ENCODE results near the gene SPATS2L.

The SPATS2L gene

DNA sequence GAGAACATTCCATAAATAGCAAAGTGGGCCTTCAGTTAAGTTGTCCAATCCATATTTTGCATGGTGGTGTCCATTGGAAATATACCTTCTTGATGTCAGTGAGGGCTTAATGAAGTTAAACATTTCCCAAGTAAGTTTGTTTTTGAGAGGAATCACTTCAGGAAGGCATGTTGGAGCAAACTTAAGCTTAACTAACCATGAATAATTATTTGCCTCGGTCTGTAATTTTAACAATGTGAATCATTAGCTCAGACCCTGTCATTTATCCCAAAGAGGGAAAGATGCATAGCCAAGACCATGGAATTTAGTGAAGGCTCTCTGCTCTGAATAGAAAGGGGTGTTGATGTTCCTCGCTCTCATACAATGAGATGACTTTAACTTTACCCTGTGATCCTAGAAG is 47.4 kb downstream of the SPATS2L start:
- no peak overlapping the region for H3K4me3 Mint-ChIP-seq

DNA sequence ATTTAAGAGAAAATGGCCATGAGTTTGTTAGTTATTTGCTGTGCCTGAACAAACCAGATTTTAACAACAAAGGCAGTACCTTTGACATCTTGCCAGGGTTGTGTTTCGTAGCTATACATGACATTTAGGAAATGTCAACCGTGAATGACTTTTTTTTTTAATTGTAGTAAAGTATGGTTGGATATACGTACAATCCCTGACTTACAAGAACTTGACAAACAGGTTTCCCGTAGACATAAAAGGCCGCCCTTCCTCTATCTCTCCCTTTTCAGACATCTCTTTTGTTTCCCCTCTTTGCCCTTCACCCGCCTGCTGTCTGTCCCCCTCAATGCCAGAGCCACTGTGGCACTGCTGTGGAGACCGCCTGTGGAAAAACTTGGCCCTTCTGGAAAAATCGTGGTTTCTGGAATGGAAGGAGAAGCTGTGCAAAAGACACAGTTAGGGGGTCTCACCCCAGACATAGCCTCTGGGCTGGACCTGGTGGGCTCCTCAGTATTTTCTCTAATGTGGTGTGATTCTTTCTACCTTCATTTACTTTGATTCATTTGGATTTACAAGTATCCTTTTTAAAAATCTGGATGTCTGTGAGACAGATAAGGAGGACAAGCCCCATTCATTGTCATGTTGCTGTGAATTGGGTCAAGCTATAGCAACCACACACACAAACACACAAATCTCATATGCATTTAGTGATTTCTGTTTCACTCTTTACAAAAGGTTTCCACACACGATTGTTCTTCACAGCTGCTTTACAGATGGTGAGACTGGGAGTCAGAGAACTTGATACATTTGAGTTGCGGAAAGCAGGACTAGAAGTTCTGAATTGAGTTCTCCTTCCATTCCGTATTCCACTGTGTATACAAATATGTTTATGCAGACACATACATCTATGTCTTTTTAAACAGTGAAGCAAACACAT is 48.6 kb downstream of the SPATS2L start:
- H3K27ac Mint-ChIP-seq, result no peak overlapping the region
- no peaks in the 10 kb centered on the region for H3K36me3 Mint-ChIP-seq (ENCODE audit: low read depth)
- H3K4me1 Mint-ChIP-seq (ENCODE audit: low read depth), result no peaks in the 10 kb centered on the region
- no peaks in the 10 kb centered on the region for H3K27me3 Mint-ChIP-seq
- intact Hi-C loops (cut with micrococcal nuclease), result no loop called here
- no peaks in the 10 kb centered on the region for H3K9me3 Mint-ChIP-seq
- H3K4me3 Mint-ChIP-seq, result no peak overlapping the region

More for the DNA sequence above, 47.4 kb downstream of the SPATS2L start:
- H3K36me3 Mint-ChIP-seq (ENCODE audit: low read depth), result no peaks in the 10 kb centered on the region
- H3K27ac Mint-ChIP-seq, result no peak overlapping the region
- H3K9me3 Mint-ChIP-seq, result no peaks in the 10 kb centered on the region
- no peaks in the 10 kb centered on the region for H3K27me3 Mint-ChIP-seq
- H3K4me1 Mint-ChIP-seq (ENCODE audit: low read depth), result no peaks in the 10 kb centered on the region
- intact Hi-C loops (cut with micrococcal nuclease), result no loop called here

DNA sequence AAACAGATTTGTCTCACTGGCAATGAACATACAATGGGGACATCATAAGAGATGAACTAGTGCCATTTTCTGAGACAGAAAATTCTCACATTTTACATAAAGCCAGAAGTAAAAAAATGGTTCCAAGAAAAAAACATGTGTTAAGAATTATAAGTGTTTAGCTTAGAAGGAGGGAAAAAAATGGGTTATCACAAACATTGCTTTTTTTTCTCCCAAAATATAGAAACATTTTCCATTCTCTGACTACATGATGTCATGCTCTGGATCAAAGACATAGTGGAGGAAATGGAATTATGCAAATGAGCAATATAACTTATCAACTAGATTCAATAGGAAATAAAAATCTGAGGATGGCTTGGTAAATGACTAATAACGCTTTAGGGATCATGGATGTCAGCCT is 49.8 kb downstream of the SPATS2L start:
- H3K27me3 Mint-ChIP-seq, result no peaks in the 10 kb centered on the region
- no peaks in the 10 kb centered on the region for H3K4me1 Mint-ChIP-seq (ENCODE audit: low read depth)
- intact Hi-C loops (cut with micrococcal nuclease), result no loop called here
- no peaks in the 10 kb centered on the region for H3K36me3 Mint-ChIP-seq (ENCODE audit: low read depth)
- no peak overlapping the region for H3K4me3 Mint-ChIP-seq
- H3K9me3 Mint-ChIP-seq, result no peaks in the 10 kb centered on the region
- H3K27ac Mint-ChIP-seq, result no peak overlapping the region

DNA sequence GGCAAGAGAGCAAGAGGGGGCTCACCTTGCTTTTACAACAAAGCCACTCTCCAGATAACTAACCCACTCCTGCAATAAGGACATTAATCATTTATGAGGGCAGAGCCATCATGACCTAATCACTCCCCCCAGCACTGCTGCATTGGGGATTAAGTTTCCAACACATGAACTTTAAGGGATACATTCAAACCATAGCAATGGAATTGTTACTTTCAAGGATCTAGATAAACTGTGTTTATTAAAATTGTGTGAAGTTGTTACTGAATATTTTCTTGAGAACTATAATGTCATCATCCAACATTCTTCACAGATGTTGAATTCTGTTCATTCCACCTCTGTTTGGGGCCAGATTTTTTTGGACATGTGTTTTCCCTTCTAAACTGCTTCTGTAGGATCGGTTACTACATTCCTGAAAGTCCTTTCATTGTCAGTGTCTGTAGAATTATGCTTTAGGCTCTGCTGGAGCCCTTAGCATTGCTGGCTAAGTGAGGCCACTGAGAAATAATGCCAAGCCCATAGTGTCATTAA is 50.4 kb downstream of the SPATS2L start:
- no peaks in the 10 kb centered on the region for H3K4me1 Mint-ChIP-seq (ENCODE audit: low read depth)
- no peaks in the 10 kb centered on the region for H3K27me3 Mint-ChIP-seq
- H3K4me3 Mint-ChIP-seq, result no peak overlapping the region
- no peak overlapping the region for H3K27ac Mint-ChIP-seq
- intact Hi-C loops (cut with micrococcal nuclease), result no loop called here
- no peaks in the 10 kb centered on the region for H3K9me3 Mint-ChIP-seq
- H3K36me3 Mint-ChIP-seq (ENCODE audit: low read depth), result no peaks in the 10 kb centered on the region

DNA sequence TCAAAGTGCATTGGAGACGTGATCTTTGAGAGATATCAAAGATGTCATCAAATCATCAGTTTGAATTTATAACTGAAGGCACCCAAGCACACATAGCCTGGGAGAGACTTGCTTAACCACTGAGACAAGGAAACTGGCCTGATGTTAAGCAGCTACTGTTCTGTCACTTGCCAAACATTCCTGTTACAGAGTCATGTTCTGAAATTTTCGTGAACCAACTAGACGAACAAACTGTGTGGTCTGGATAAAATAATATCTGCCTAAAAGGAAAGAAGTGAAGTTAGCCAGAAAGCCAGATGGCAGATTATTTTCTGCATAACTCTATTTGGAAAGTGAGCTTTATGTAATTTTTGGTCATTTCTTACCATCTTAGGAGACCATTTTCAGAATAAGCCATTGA is 51.4 kb downstream of the SPATS2L start:
- H3K27me3 Mint-ChIP-seq, result no peaks in the 10 kb centered on the region
- intact Hi-C loops (cut with micrococcal nuclease), result no loop called here

DNA sequence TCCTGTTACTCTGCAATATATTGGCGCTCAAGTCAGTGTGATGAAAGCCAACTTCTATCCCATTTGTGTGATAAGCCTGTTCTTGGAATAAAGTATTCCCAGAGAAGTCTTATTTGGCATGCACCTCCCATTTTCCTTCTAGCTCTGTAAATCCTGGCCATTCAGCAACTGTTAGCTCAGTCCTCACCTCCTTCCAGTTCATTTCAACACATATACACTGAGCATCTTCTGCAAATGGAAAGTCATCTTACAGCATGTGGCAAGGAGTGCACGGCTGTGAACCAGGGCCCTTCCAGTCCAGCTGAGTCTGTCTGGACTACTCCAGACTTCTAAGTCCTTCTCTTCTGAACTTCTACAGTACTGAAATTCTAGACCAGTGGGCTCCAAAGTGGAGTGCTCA is 53.1 kb downstream of the SPATS2L start:
- Mint-ChIP-seq H3K36me3 (ENCODE audit: low read depth) (no peaks in the 10 kb centered on the region), H3K4me3 (no peak overlapping the region), H3K4me1 (ENCODE audit: low read depth) (no peaks in the 10 kb centered on the region), H3K27ac (no peak overlapping the region), H3K9me3 (no peaks in the 10 kb centered on the region), H3K27me3 (no peaks in the 10 kb centered on the region)
- intact Hi-C loops (cut with micrococcal nuclease), result no loop called here

More for the DNA sequence above, 51.4 kb downstream of the SPATS2L start:
- Mint-ChIP-seq H3K9me3 (no peaks in the 10 kb centered on the region), H3K4me3 (no peak overlapping the region), H3K27ac (no peak overlapping the region), H3K36me3 (ENCODE audit: low read depth) (no peaks in the 10 kb centered on the region), H3K4me1 (ENCODE audit: low read depth) (no peaks in the 10 kb centered on the region)

DNA sequence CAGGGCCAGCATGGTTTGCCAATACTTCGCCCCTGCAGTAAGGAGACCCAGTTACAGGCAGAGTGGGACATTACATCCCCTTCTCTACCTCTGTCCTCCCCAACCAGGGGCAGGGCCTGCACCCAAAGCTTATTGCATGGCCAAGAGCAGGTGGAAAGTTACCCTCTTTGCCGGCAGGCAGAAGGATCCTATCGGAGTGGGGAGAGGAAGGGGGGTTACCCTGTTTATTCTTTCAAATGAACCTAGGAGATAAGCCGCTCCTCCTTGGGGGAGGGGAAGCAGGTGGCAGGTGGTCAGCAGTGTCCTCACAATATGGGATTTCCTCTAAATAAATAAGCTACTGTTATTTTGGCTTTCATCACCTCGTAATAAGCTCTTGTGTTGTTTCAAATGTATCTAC is 53.9 kb downstream of the SPATS2L start:
- Mint-ChIP-seq H3K27me3 (no peaks in the 10 kb centered on the region), H3K4me1 (ENCODE audit: low read depth) (no peaks in the 10 kb centered on the region), H3K9me3 (no peaks in the 10 kb centered on the region), H3K4me3 (no peak overlapping the region), H3K36me3 (ENCODE audit: low read depth) (no peaks in the 10 kb centered on the region), H3K27ac (no peak overlapping the region)
- intact Hi-C loops (cut with micrococcal nuclease), result no loop called here

DNA sequence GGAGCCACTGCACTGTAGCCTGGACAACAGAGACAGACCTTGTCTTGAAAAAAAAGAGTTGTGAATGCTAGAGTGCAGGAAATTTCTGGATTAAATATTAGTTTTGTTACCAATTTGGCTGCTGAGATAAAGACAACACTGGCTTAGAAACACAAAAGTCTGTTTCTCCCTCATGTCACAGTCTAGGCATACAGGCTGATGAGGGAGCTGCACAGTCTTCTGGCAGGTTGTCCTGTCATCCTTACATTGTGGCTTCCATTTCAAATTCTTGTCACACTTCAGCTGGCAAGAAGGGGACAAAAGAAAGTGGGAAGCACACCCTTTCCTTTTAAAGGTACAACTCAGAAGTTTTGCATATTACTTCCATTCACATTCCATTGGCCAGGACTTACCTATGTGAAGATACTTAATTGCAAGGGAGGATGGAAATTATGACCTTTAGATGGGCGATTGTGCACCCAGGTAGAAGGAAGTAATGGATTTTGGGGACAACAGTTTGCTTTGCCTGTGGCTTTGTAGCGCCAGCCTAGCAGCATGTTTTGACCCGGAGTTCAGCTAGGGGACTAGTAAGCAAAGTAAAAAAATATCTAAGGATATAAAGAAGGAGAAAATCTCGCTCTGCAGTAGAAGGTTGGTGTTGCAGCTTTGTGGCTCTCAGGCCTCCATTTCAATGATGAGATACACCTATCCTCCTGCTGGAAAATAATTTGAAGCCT is 55.9 kb downstream of the SPATS2L start:
- intact Hi-C loops (cut with micrococcal nuclease), result no loop called here
- peaks cover 5% of the 10 kb centered on the region for H3K4me1 Mint-ChIP-seq (ENCODE audit: low read depth)
- H3K9me3 Mint-ChIP-seq, result no peaks in the 10 kb centered on the region
- H3K36me3 Mint-ChIP-seq (ENCODE audit: low read depth), result no peaks in the 10 kb centered on the region
- no peaks in the 10 kb centered on the region for H3K27me3 Mint-ChIP-seq
- no peak overlapping the region for H3K4me3 Mint-ChIP-seq
- no peak overlapping the region for H3K27ac Mint-ChIP-seq

DNA sequence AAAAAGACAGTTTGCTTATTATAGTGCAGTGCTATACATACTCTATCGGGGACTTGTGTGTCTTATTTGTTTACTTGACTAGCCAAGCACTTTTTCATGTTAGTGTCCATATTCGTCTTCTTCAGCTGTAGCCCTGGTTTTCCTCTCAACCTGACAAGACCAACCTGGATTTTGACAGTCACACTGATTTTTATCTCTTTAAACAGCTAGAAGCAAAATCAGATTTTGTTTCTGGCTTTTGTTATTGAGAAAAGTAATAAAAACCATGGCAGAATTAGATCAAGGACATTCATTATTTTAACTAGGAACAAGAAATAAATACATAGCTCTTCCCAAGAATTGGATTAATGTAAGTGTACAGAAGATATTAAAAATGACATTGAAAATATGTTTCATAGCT is 56.8 kb downstream of the SPATS2L start:
- H3K4me1 Mint-ChIP-seq (ENCODE audit: low read depth), result peaks cover 5% of the 10 kb centered on the region
- no peaks in the 10 kb centered on the region for H3K9me3 Mint-ChIP-seq
- H3K27me3 Mint-ChIP-seq, result no peaks in the 10 kb centered on the region
- no peak overlapping the region for H3K4me3 Mint-ChIP-seq
- no peak overlapping the region for H3K27ac Mint-ChIP-seq
- H3K36me3 Mint-ChIP-seq (ENCODE audit: low read depth), result no peaks in the 10 kb centered on the region
- intact Hi-C loops (cut with micrococcal nuclease), result no loop called here

DNA sequence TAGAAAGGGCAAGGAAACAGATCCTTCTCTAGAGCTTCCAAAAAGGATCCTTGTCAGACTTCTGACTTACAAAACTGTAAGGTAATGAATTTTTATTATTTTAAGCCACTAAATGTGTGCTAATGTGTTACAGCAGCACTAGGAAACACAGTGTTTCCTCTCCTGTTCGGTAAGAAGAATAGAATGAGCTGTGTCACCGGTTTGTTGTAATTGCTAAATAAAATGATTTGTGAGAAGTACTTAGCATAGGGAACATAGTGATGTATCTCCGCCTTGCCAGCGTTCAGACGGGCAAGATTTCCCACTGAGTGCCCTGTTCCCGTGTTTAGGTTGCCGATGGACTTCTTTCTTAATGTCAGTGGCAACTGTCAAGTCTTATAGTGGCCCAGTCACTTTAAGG is 57.6 kb downstream of the SPATS2L start:
- H3K4me3 Mint-ChIP-seq, result no peak overlapping the region
- no peaks in the 10 kb centered on the region for H3K27me3 Mint-ChIP-seq
- H3K9me3 Mint-ChIP-seq, result no peaks in the 10 kb centered on the region
- H3K27ac Mint-ChIP-seq, result no peak overlapping the region
- H3K4me1 Mint-ChIP-seq (ENCODE audit: low read depth), result peaks cover 5% of the 10 kb centered on the region
- intact Hi-C loops (cut with micrococcal nuclease), result no loop called here
- no peaks in the 10 kb centered on the region for H3K36me3 Mint-ChIP-seq (ENCODE audit: low read depth)

DNA sequence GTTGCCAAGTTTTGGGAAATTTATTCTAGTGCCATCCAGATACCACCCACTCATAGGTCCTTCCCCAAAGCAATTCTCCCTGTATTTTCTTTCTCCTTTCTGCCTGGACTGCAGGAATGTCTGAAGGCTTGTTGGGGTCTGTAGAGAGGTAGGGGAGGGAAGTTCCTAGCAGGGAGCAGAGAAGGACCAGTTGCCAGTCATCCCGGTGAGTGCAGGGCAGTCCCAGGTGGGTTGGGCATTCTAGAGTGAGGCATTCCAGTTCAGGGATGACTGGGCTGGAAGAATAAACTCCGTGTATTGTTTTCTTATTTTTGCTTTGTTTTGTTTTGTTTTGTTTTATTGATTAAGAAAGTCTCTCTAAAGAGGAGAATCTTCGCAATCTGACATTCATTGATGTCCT is 58.1 kb downstream of the SPATS2L start:
- intact Hi-C loops (cut with micrococcal nuclease), result no loop called here
- peaks cover 5% of the 10 kb centered on the region for H3K4me1 Mint-ChIP-seq (ENCODE audit: low read depth)
- H3K27me3 Mint-ChIP-seq, result no peaks in the 10 kb centered on the region
- no peaks in the 10 kb centered on the region for H3K9me3 Mint-ChIP-seq
- H3K27ac Mint-ChIP-seq, result no peak overlapping the region
- H3K4me3 Mint-ChIP-seq, result no peak overlapping the region
- H3K36me3 Mint-ChIP-seq (ENCODE audit: low read depth), result no peaks in the 10 kb centered on the region

DNA sequence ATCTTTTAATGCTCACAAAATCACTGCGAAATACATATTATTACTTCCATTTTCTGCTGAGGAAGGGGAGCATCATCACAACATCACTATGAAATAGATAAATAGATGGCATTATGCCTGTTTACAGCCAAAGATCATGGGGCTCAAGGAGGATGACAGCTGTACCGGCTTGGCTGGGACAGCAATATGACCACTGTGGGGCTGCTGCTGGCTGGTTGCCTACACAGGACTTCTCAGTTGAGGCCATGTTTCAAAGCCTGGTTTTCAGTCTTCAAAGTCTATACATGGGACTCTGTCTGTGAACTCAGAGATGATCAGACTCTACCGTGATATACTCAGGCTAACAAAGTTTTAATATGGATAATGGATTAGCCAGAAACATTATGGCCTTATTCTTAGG is 58.7 kb downstream of the SPATS2L start:
- Mint-ChIP-seq H3K9me3 (no peaks in the 10 kb centered on the region), H3K27ac (no peak overlapping the region), H3K27me3 (no peaks in the 10 kb centered on the region), H3K36me3 (ENCODE audit: low read depth) (no peaks in the 10 kb centered on the region), H3K4me3 (no peak overlapping the region), H3K4me1 (ENCODE audit: low read depth) (peaks cover 5% of the 10 kb centered on the region)
- intact Hi-C loops (cut with micrococcal nuclease), result no loop called here

DNA sequence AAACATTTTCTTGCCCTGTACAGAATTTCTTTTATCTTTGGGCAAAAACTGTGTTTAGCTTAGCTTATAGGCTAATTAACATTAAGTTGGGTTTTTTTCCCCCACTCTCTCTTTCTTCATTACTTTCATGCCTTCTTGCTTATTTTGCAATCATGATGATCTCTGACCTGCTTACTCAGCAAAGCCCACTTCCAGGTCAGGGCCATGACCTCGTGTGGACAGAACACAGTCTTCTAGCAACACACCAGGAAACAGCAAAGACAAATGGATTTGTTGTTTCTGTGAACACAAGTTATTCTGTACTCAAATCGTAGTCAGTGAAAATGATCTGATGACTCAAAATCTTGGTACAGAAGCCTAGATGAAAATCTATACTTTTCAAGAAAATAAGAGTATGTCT is 60.7 kb downstream of the SPATS2L start:
- intact Hi-C loops (cut with micrococcal nuclease), result no loop called here
- Mint-ChIP-seq H3K4me3 (no peak overlapping the region), H3K27ac (no peak overlapping the region), H3K36me3 (ENCODE audit: low read depth) (no peaks in the 10 kb centered on the region), H3K27me3 (no peaks in the 10 kb centered on the region), H3K4me1 (ENCODE audit: low read depth) (peaks cover 5% of the 10 kb centered on the region), H3K9me3 (no peaks in the 10 kb centered on the region)

DNA sequence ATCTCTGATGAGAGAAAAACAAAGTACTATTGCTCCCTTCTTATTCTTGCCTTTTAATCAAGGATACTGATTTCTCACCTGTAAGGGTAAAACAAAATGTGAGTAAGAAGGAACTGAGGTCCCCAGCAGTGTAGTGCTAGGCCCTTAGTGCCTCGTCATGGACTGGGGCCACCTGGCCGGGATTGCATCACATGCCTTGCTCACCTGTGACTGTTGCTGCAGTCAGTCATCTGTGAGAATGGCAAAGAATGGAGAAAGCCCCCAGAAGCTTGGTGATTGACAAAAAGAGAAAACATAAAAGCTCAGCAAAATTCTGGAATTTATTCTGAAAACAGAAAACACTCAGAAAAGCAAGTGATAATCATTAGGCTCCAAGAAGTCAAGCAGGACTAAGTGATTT is 63.4 kb downstream of the SPATS2L start:
- no peaks in the 10 kb centered on the region for H3K9me3 Mint-ChIP-seq
- no peak overlapping the region for H3K27ac Mint-ChIP-seq
- no peaks in the 10 kb centered on the region for H3K27me3 Mint-ChIP-seq
- peaks cover 13% of the 10 kb centered on the region for H3K4me1 Mint-ChIP-seq (ENCODE audit: low read depth)
- no peak overlapping the region for H3K4me3 Mint-ChIP-seq
- H3K36me3 Mint-ChIP-seq (ENCODE audit: low read depth), result no peaks in the 10 kb centered on the region
- intact Hi-C loops (cut with micrococcal nuclease), result no loop called here
